Ovary (tissue), 3 donors: ENCODE data around the gene LIPN.

Experiments used
- EP300 ChIP-seq: sonication (generic); formaldehyde crosslinking; IDR thresholded peaks from one replicate; pipeline ENCODE4 v1.6.1; 2017; ENCODE audit warnings: antibody characterized with exemption
- TF ChIP-seq, protein P1 (sequence below), 3 donors: fragments of 450-650 bp in 2 of 3; fragments of 200-600 bp in 1 of 3; IDR thresholded peaks; one replicate each; pipeline versions ENCODE4 v1.5.1 to v1.8.0; 2016 to 2022; ENCODE audit warnings: antibody characterized with exemption in 3 of 3, mild to moderate bottlenecking in 1 of 3
- donor health status: DM: no; HTN: no; CAD: no.

DNA sequence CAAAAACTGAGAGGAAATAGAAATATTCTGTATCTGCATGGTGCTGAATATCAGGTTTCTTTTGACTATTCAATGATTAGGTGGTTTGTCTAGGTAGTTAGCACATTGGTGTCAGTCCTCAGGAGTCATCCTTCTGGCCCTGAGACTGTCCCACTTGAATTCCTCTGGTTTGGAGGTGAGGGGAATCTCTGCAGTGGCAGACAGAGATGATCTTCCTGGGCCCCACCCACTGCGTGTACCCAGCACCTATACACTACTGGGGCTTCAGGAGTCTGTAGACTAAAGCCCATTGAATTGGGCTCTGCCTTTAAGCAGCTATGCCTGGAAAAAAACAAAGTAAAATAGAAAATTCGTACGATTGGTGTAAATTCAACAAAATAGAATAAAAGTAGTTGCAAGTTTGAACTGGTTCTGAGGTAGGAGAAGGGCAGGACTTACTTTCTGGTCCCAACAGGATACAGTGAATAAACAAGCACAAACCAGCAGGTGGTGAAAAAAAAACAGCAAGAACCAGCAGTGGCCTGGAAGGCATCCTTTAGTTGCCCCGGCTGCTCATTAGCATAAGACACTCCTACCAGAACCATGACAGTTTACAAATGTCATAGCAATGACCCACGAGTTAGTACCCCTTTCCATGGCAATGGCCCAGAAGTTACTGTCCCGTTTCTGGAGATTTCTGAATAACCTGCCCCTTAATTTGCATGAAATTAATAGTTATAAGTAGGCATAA lies 44.4 kb downstream of the LIPN start:
- TF ChIP-seq, protein P1, sequence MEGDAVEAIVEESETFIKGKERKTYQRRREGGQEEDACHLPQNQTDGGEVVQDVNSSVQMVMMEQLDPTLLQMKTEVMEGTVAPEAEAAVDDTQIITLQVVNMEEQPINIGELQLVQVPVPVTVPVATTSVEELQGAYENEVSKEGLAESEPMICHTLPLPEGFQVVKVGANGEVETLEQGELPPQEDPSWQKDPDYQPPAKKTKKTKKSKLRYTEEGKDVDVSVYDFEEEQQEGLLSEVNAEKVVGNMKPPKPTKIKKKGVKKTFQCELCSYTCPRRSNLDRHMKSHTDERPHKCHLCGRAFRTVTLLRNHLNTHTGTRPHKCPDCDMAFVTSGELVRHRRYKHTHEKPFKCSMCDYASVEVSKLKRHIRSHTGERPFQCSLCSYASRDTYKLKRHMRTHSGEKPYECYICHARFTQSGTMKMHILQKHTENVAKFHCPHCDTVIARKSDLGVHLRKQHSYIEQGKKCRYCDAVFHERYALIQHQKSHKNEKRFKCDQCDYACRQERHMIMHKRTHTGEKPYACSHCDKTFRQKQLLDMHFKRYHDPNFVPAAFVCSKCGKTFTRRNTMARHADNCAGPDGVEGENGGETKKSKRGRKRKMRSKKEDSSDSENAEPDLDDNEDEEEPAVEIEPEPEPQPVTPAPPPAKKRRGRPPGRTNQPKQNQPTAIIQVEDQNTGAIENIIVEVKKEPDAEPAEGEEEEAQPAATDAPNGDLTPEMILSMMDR (IDR thresholded peaks at IDR 0.05): no peak
- no peak for TF ChIP-seq EP300
